WTC11 (cell line): ENCODE measurements around the gene ITGAE.

Experiments used
- ATF1 ChIP-seq: sonication (generic); formaldehyde crosslinking; IDR thresholded peaks from 2 replicates; pipeline ENCODE4 v1.8.1; 2023; ENCODE audit warnings: mild to moderate bottlenecking, moderate library complexity, missing genetic modification reagents
- ESRRA ChIP-seq: sonication (generic); formaldehyde crosslinking; IDR thresholded peaks from 2 replicates; pipeline ENCODE4 v1.8.1; 2022; ENCODE audit warnings: mild to moderate bottlenecking, missing genetic modification reagents, borderline replicate concordance
- FOXK1 ChIP-seq: sonication (generic); formaldehyde crosslinking; IDR thresholded peaks from 2 replicates; pipeline ENCODE4 v1.8.0; 2022; ENCODE audit warnings: mild to moderate bottlenecking, moderate library complexity, missing genetic modification reagents
- JAZF1 ChIP-seq: fragments of 250-450 bp; sonication (Bioruptor Pico); IDR thresholded peaks from 2 replicates; pipeline ENCODE4 v1.9.0; 2021; ENCODE audit warnings: moderate library complexity, mild to moderate bottlenecking, inconsistent platforms
- JUN ChIP-seq: sonication (generic); formaldehyde crosslinking; IDR thresholded peaks from 2 replicates; pipeline ENCODE4 v1.8.0; 2023; ENCODE audit warnings: mild to moderate bottlenecking, missing genetic modification reagents
- MYBL2 ChIP-seq: sonication (generic); formaldehyde crosslinking; IDR thresholded peaks from 2 replicates; pipeline ENCODE4 v1.8.1; 2023; ENCODE audit warnings: mild to moderate bottlenecking, moderate library complexity, missing genetic modification reagents
- SOX15 ChIP-seq: fragments of 250-450 bp; sonication (Bioruptor Pico); IDR thresholded peaks from 2 replicates; pipeline ENCODE4 v1.9.0; 2021; ENCODE audit warnings: mild to moderate bottlenecking
- STAT6 ChIP-seq: sonication (generic); formaldehyde crosslinking; conservative IDR thresholded peaks from 2 replicates; pipeline ENCODE4 v1.8.1; 2023; ENCODE audit warnings: mild to moderate bottlenecking, low read depth, missing genetic modification reagents, moderate library complexity
- TF ChIP-seq, protein P1 (sequence below): fragments of 200-600 bp; IDR thresholded peaks from 2 replicates; pipeline ENCODE4 v1.8.0; 2022; ENCODE audit warnings: antibody characterized with exemption

DNA sequence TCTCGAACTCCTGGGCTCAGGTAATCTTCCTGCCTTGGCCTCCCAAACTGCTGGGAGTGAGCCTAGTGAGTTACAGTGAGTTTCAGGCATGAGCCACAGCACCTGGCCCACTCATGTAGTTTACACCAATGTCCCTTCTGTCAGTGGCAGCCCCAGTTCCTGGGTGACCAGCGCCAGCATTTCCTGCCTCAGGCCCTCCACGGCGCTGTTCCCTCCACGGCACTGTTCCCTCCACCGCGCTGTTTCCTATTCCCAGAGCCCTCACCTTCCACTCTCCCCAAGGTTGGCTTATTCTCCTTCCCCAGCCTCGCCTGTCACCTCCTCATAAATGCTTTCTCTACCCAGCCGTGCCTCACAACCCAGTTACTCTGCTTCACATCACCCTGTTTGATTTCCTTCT, 32.6 kb downstream of the ITGAE start:
- TF ChIP-seq, protein P1, sequence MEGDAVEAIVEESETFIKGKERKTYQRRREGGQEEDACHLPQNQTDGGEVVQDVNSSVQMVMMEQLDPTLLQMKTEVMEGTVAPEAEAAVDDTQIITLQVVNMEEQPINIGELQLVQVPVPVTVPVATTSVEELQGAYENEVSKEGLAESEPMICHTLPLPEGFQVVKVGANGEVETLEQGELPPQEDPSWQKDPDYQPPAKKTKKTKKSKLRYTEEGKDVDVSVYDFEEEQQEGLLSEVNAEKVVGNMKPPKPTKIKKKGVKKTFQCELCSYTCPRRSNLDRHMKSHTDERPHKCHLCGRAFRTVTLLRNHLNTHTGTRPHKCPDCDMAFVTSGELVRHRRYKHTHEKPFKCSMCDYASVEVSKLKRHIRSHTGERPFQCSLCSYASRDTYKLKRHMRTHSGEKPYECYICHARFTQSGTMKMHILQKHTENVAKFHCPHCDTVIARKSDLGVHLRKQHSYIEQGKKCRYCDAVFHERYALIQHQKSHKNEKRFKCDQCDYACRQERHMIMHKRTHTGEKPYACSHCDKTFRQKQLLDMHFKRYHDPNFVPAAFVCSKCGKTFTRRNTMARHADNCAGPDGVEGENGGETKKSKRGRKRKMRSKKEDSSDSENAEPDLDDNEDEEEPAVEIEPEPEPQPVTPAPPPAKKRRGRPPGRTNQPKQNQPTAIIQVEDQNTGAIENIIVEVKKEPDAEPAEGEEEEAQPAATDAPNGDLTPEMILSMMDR: no peak
- TF ChIP-seq JUN (no peak), ESRRA (CRISPR knock-in tag) (no peak), JAZF1 (CRISPR knock-in tag) (no peak), STAT6 (CRISPR knock-in tag) (no peak), FOXK1 (no peak), MYBL2 (no peak), SOX15 (CRISPR knock-in tag) (no peak), ATF1 (CRISPR knock-in tag) (no peak)
